Measurements from ENCODE around the gene FANCC.
A peak's percentile ranks its signal among the peaks of the same experiment; 100 is the strongest.

Gene FANCC

GRCh38 chr9:95116808-95117204 lies 200.7 kb downstream of the FANCC start:
- Histone ChIP-seq H3K27me3 (no peaks in the 10 kb centered on the region), H3K27ac (no peak overlapping the region), H3K4me3 (no peak overlapping the region), H4K20me1 (no peaks in the 10 kb centered on the region), H3K4me1 (peaks cover 46% of the 10 kb centered on the region), H3K9me3 (0 out of 2 replicates have a peak, but pooled peaks cover 4% of the 10 kb centered on the region), H3K9ac (no peak overlapping the region), H3K36me3 (peaks cover 10% of the 10 kb centered on the region), H3K4me2 (peak overlapping the region; percentile 82; the same call in 1 of the 2 replicates)
- TF ChIP-seq Cebpa-rat (IDR thresholded peaks at IDR 0.05) = no peak

- H3K27ac ChIP-seq = no peak overlapping the region; the same call in 1 of the 2 replicates
- no peak overlapping the region for H3K9ac ChIP-seq
- no peaks in the 10 kb centered on the region for H3K27me3 ChIP-seq
- H3K36me3 ChIP-seq = peaks cover 12% of the 10 kb centered on the region
- no peak overlapping the region for H3K4me3 ChIP-seq
- H3K4me2 ChIP-seq = peak overlapping the region; percentile 82; the same call in 1 of the 2 replicates
- 0 out of 2 replicates have a peak, but pooled peaks cover 4% of the 10 kb centered on the region for H3K9me3 ChIP-seq
- no peak for TF ChIP-seq Cebpa-rat (IDR thresholded peaks at IDR 0.05)
- no peaks in the 10 kb centered on the region for H4K20me1 ChIP-seq
- H3K4me1 ChIP-seq = peaks cover 46% of the 10 kb centered on the region
Measured at GRCh38 chr9:95116002-95116807, 201.3 kb downstream of the FANCC start.

- H3K9me3 ChIP-seq = 0 out of 2 replicates have a peak, but pooled peaks cover 4% of the 10 kb centered on the region
- peak overlapping the region; percentile 82 for H3K4me2 ChIP-seq
- no peak overlapping the region; the same call in 1 of the 2 replicates for H3K9ac ChIP-seq
- H3K27me3 ChIP-seq = no peaks in the 10 kb centered on the region
- peaks cover 16% of the 10 kb centered on the region for H3K36me3 ChIP-seq
- peaks cover 46% of the 10 kb centered on the region for H3K4me1 ChIP-seq
- H3K4me3 ChIP-seq = 0 out of 2 replicates have a peak overlapping the region, but pooled peaks have one; percentile 16
- H3K27ac ChIP-seq = peak overlapping the region; percentile 16; the same call in 1 of the 2 replicates
- H4K20me1 ChIP-seq = no peaks in the 10 kb centered on the region
- TF ChIP-seq Cebpa-rat (IDR thresholded peaks at IDR 0.05) = no peak
Measured at GRCh38 chr9:95115104-95115503, 202.4 kb downstream of the FANCC start.

GRCh38 chr9:95112436-95113280 lies 204.9 kb downstream of the FANCC start:
- Histone ChIP-seq H3K36me3 (peaks cover 16% of the 10 kb centered on the region), H3K4me1 (peaks cover 52% of the 10 kb centered on the region), H3K4me2 (peak overlapping the region; percentile 82; the same call in 1 of the 2 replicates), H3K9me3 (no peaks in the 10 kb centered on the region), H3K27ac (no peak overlapping the region), H3K4me3 (no peak overlapping the region), H3K9ac (no peak overlapping the region), H4K20me1 (no peaks in the 10 kb centered on the region), H3K27me3 (no peaks in the 10 kb centered on the region)
- no peak for TF ChIP-seq Cebpa-rat (IDR thresholded peaks at IDR 0.05)

GRCh38 chr9:95111716-95112115 lies 205.8 kb downstream of the FANCC start:
- TF ChIP-seq Cebpa-rat (IDR thresholded peaks at IDR 0.05) = no peak
- H3K9me3 ChIP-seq = no peaks in the 10 kb centered on the region
- H3K27me3 ChIP-seq = no peaks in the 10 kb centered on the region
- H3K4me3 ChIP-seq = no peak overlapping the region
- H3K9ac ChIP-seq = no peak overlapping the region
- H4K20me1 ChIP-seq = no peaks in the 10 kb centered on the region
- peaks cover 57% of the 10 kb centered on the region for H3K4me1 ChIP-seq
- no peak overlapping the region for H3K4me2 ChIP-seq
- H3K36me3 ChIP-seq = peaks cover 23% of the 10 kb centered on the region
- H3K27ac ChIP-seq = no peak overlapping the region

GRCh38 chr9:95110921-95111525 lies 206.5 kb downstream of the FANCC start:
- H3K27me3 ChIP-seq = no peaks in the 10 kb centered on the region
- peaks cover 50% of the 10 kb centered on the region for H3K4me1 ChIP-seq
- H3K4me2 ChIP-seq = no peak overlapping the region
- no peak overlapping the region for H3K27ac ChIP-seq
- no peak for TF ChIP-seq Cebpa-rat (IDR thresholded peaks at IDR 0.05)
- peaks cover 26% of the 10 kb centered on the region for H3K36me3 ChIP-seq
- no peaks in the 10 kb centered on the region for H3K9me3 ChIP-seq
- no peak overlapping the region for H3K4me3 ChIP-seq
- no peaks in the 10 kb centered on the region for H4K20me1 ChIP-seq
- no peak overlapping the region for H3K9ac ChIP-seq

GRCh38 chr9:95109456-95109855 lies 208.1 kb downstream of the FANCC start:
- TF ChIP-seq Cebpa-rat (IDR thresholded peaks at IDR 0.05) = no peak
- Histone ChIP-seq H3K4me3 (no peak overlapping the region), H3K27ac (no peak overlapping the region), H3K9me3 (no peaks in the 10 kb centered on the region), H3K27me3 (no peaks in the 10 kb centered on the region), H3K9ac (no peak overlapping the region), H3K4me2 (no peak overlapping the region), H4K20me1 (no peaks in the 10 kb centered on the region), H3K4me1 (peaks cover 36% of the 10 kb centered on the region), H3K36me3 (peaks cover 26% of the 10 kb centered on the region)

- Histone ChIP-seq H3K4me3 (no peak overlapping the region), H3K4me1 (peaks cover 35% of the 10 kb centered on the region), H3K27ac (no peak overlapping the region), H3K9ac (no peak overlapping the region), H3K27me3 (no peaks in the 10 kb centered on the region), H4K20me1 (no peaks in the 10 kb centered on the region), H3K9me3 (no peaks in the 10 kb centered on the region), H3K4me2 (no peak overlapping the region), H3K36me3 (peaks cover 26% of the 10 kb centered on the region)
- no peak for TF ChIP-seq Cebpa-rat (IDR thresholded peaks at IDR 0.05)
Measured at GRCh38 chr9:95108777-95109176, 208.7 kb downstream of the FANCC start.

- H3K9me3 ChIP-seq = no peaks in the 10 kb centered on the region
- TF ChIP-seq Cebpa-rat (IDR thresholded peaks at IDR 0.05) = no peak
Measured at GRCh38 chr9:95107976-95108375, 209.5 kb downstream of the FANCC start.

More at GRCh38 chr9:95107976-95108375, 209.5 kb downstream of the FANCC start:
- Histone ChIP-seq H3K4me3 (no peak overlapping the region), H3K27ac (no peak overlapping the region), H3K4me2 (no peak overlapping the region; the same call in 1 of the 2 replicates), H3K36me3 (peaks cover 26% of the 10 kb centered on the region), H3K27me3 (no peaks in the 10 kb centered on the region), H3K9ac (no peak overlapping the region), H4K20me1 (no peaks in the 10 kb centered on the region), H3K4me1 (peaks cover 27% of the 10 kb centered on the region)

Measured in BLaER1 (cell line).